GM23338 (cell line): ENCODE measurements around the gene FBXL19.

ENCODE experiments used
- CREB1 ChIP-seq: fragments of 250-450 bp; sonication (Bioruptor Pico); IDR thresholded peaks from 2 replicates; pipeline ENCODE4 v1.5.0; 2020; ENCODE audit warnings: low read depth, mild to moderate bottlenecking, moderate library complexity
- CTCF ChIP-seq, 2 experiments: fragments of 200-600 bp in 1 of 2; sonication (generic) in 1 of 2; conservative IDR thresholded peaks; 2 replicates each; pipeline versions ENCODE4 v1.5.1 to v1.6.1; 2016 to 2017; ENCODE audit warnings: antibody characterized with exemption in 2 of 2, low read depth in 2 of 2, mild to moderate bottlenecking in 2 of 2, moderate library complexity in 1 of 2
- EZH2 ChIP-seq: fragments of 200-600 bp; sonication (generic); IDR thresholded peaks from one replicate; pipeline ENCODE4 v1.8.0; 2017; ENCODE audit warnings: antibody characterized with exemption, mild to moderate bottlenecking, low read depth; ENCODE audit not compliant: unreplicated experiment
- EZH2phosphoT487 ChIP-seq: fragments of 200-600 bp; sonication (generic); IDR thresholded peaks from one replicate; pipeline ENCODE4 v1.8.1; 2018; ENCODE audit warnings: antibody characterized with exemption; ENCODE audit not compliant: unreplicated experiment
- POLR2AphosphoS5 ChIP-seq: IDR thresholded peaks from 2 replicates; pipeline ENCODE4 v1.6.1; 2016; ENCODE audit warnings: antibody characterized with exemption, low read depth
- REST ChIP-seq: IDR thresholded peaks from one replicate; pipeline ENCODE4 v1.6.1; 2018; ENCODE audit warnings: antibody characterized with exemption; ENCODE audit not compliant: unreplicated experiment
- ZNF114 ChIP-seq: fragments of 250-450 bp; sonication (Bioruptor Pico); IDR thresholded peaks from 2 replicates; pipeline ENCODE4 v1.5.0; 2020; ENCODE audit warnings: mild to moderate bottlenecking, moderate library complexity

- TF ChIP-seq CTCF (conservative IDR thresholded peaks at IDR 0.05; ENCODE audit: low read depth in 2 of 2): no peak
- TF ChIP-seq EZH2: no peak
- no peak for TF ChIP-seq EZH2phosphoT487
- TF ChIP-seq REST: no peak
- no peak for TF ChIP-seq POLR2AphosphoS5
- no peak for TF ChIP-seq ZNF114 (CRISPR knock-in tag)
- TF ChIP-seq CREB1: no peak
These were observed 74.6 kb downstream of the FBXL19 start for GRCh38 chr16:30997725-30998711.
